Measurements from ENCODE around the gene ACSL6.
"Not testable (repeated sequence)": the region's sequence is repeated elsewhere in the genome, so short reads cannot be mapped to it uniquely, and the experiment has no call there.

Gene ACSL6

GRCh38 chr5:131906668-131907067 lies 104.8 kb downstream of the ACSL6 start:
- H3K27ac Mint-ChIP-seq: no peak overlapping the region
- no peaks in the 10 kb centered on the region for H3K4me1 Mint-ChIP-seq (ENCODE audit: low read depth)
- no peaks in the 10 kb centered on the region for H3K27me3 Mint-ChIP-seq
- no peaks in the 10 kb centered on the region for H3K36me3 Mint-ChIP-seq (ENCODE audit: low read depth)
- intact Hi-C loops (cut with micrococcal nuclease): no loop called here
- H3K9me3 Mint-ChIP-seq: peaks cover 31% of the 10 kb centered on the region
- H3K4me3 Mint-ChIP-seq: no peak overlapping the region

DNA sequence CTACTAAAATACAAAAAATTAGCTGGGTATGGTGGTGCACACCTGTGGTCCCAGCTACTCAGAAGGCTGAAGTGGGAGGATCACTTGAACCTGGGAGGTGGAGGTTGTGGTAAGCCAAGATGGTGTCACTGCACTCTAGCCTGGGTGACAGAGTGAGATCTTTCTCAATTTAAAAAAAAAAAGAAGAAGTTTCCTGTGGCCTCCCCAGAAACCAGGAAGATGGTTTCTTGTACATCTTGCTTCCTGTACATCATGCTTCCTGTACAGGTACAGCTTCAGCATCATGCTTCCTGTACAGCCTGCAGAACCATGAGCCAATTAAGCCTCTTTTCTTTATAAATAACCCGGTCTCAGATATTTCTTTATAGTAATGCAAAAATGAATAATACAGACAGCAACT lies 109.2 kb downstream of the ACSL6 start:
- H3K9me3 Mint-ChIP-seq: peaks cover 41% of the 10 kb centered on the region
- H3K4me1 Mint-ChIP-seq (ENCODE audit: low read depth); H3K27ac Mint-ChIP-seq; H3K4me3 Mint-ChIP-seq; intact Hi-C loops (cut with micrococcal nuclease); H3K36me3 Mint-ChIP-seq (ENCODE audit: low read depth); H3K27me3 Mint-ChIP-seq: not testable (repeated sequence)
